ENCODE results near the gene ZFYVE21.

The ZFYVE21 gene

GRCh38 chr14:103739466-103739792 is 23.8 kb downstream of the ZFYVE21 start:
- DNase-seq = no peak

- no peak for DNase-seq
Observed at GRCh38 chr14:103739793-103740501, 24.3 kb downstream of the ZFYVE21 start.

GRCh38 chr14:103740991-103741689 is 25.5 kb downstream of the ZFYVE21 start:
- no peak for DNase-seq

- no peak for DNase-seq
Observed at GRCh38 chr14:103741876-103742275, 26.3 kb downstream of the ZFYVE21 start.

- no peak for DNase-seq
Observed at GRCh38 chr14:103742499-103743255, 27.1 kb downstream of the ZFYVE21 start.

- no peak for DNase-seq
Observed at GRCh38 chr14:103743691-103744090, 28.1 kb downstream of the ZFYVE21 start.

- no peak for DNase-seq
Observed at GRCh38 chr14:103744621-103745395, 29.2 kb downstream of the ZFYVE21 start.

- no peak for DNase-seq
Observed at GRCh38 chr14:103745424-103745823, 29.8 kb downstream of the ZFYVE21 start.

GRCh38 chr14:103746701-103747100 is 31.1 kb downstream of the ZFYVE21 start:
- no peak for DNase-seq

GRCh38 chr14:103748534-103748857 is 32.9 kb downstream of the ZFYVE21 start:
- no peak for DNase-seq

- no peak for DNase-seq
Observed at GRCh38 chr14:103749452-103749851, 33.8 kb downstream of the ZFYVE21 start.

GRCh38 chr14:103749860-103750259 is 34.2 kb downstream of the ZFYVE21 start:
- DNase-seq = no peak

- DNase-seq = no peak
Observed at GRCh38 chr14:103753774-103754173, 38.2 kb downstream of the ZFYVE21 start.

GRCh38 chr14:103755060-103755459 is 39.5 kb downstream of the ZFYVE21 start:
- no peak for DNase-seq

- DNase-seq = no peak
Observed at GRCh38 chr14:103758059-103758776, 42.6 kb downstream of the ZFYVE21 start.

GRCh38 chr14:103762036-103762435 is 46.4 kb downstream of the ZFYVE21 start:
- DNase-seq = no peak

GRCh38 chr14:103762541-103762940 is 46.9 kb downstream of the ZFYVE21 start:
- DNase-seq = no peak

GRCh38 chr14:103763730-103764488 is 48.3 kb downstream of the ZFYVE21 start:
- no peak for DNase-seq

- no peak for DNase-seq
Observed at GRCh38 chr14:103765526-103765925, 49.9 kb downstream of the ZFYVE21 start.

GRCh38 chr14:103767336-103767894 is 51.8 kb downstream of the ZFYVE21 start:
- DNase-seq = no peak

- DNase-seq = no peak
Observed at GRCh38 chr14:103770500-103770899, 54.9 kb downstream of the ZFYVE21 start.

- DNase-seq = no peak
Observed at GRCh38 chr14:103770902-103771301, 55.3 kb downstream of the ZFYVE21 start.
